H9 (cell line): ENCODE measurements around the gene CABLES2. TPM values are rescaled to one million over a fixed set of nuclear protein-coding genes. Genes with fewer than 3 reads are reported as not detected.
A peak's percentile ranks its signal among the peaks of the same experiment; 100 is the strongest.

Experiments
- DNase-seq: peaks from one replicate; pipeline ENCODE4 v3.0.0-alpha.2; 2017
- H2AFZ ChIP-seq: one replicate; pipeline ENCODE4 v1.6.1; 2013; ENCODE audit warnings: mild to moderate bottlenecking, low read length, control low read depth, moderate library complexity
- H2AK5ac ChIP-seq: 2 replicates; pipeline ENCODE4 v1.6.1; 2013; ENCODE audit warnings: low read length, control low read depth, mixed read lengths; ENCODE audit not compliant: insufficient read length
- H2BK120ac ChIP-seq: one replicate; pipeline ENCODE4 v1.6.1; 2013; ENCODE audit warnings: low read depth, mild to moderate bottlenecking, low read length, control low read depth, inconsistent platforms; ENCODE audit not compliant: poor library complexity, severe bottlenecking
- H2BK12ac ChIP-seq: 2 replicates; pipeline ENCODE4 v1.6.1; 2013; ENCODE audit warnings: low read length, control low read depth, mixed read lengths, low read depth; ENCODE audit not compliant: insufficient read length
- H2BK15ac ChIP-seq: 2 replicates; pipeline ENCODE4 v1.6.1; 2013; ENCODE audit warnings: low read depth, low read length, control low read depth
- H2BK20ac ChIP-seq: one replicate; pipeline ENCODE4 v1.6.1; 2013; ENCODE audit warnings: low read depth, mild to moderate bottlenecking, low read length, control low read depth, inconsistent platforms; ENCODE audit not compliant: poor library complexity, severe bottlenecking
- H2BK5ac ChIP-seq: 2 replicates; pipeline ENCODE4 v1.6.1; 2013; ENCODE audit warnings: low read length, control low read depth, mixed read lengths; ENCODE audit not compliant: insufficient read length
- H3K14ac ChIP-seq: 2 replicates; pipeline ENCODE4 v1.6.1; 2013; ENCODE audit warnings: low read length, control low read depth; ENCODE audit not compliant: insufficient read depth
- H3K18ac ChIP-seq: 2 replicates; pipeline ENCODE4 v1.6.1; 2013; ENCODE audit warnings: low read depth, mild to moderate bottlenecking, mixed read lengths, low read length, control low read depth; ENCODE audit not compliant: insufficient read length
- H3K23ac ChIP-seq: 2 replicates; pipeline ENCODE4 v1.6.1; 2013; ENCODE audit warnings: low read length, control low read depth, mixed read lengths, low read depth; ENCODE audit not compliant: insufficient read length
- H3K23me2 ChIP-seq: 2 replicates; pipeline ENCODE4 v1.6.1; 2013; ENCODE audit warnings: low read depth, mild to moderate bottlenecking, mixed read lengths, low read length, control low read depth; ENCODE audit not compliant: insufficient read length, poor library complexity, severe bottlenecking
- H3K27ac ChIP-seq: 2 replicates; pipeline ENCODE4 v1.5.1; 2013; ENCODE audit warnings: low read length, control low read depth, mixed read lengths, low read depth; ENCODE audit not compliant: insufficient read length
- H3K27me3 ChIP-seq: 2 replicates; pipeline ENCODE4 v1.6.1; 2013; ENCODE audit warnings: low read length, control low read depth, inconsistent platforms; ENCODE audit not compliant: insufficient read depth
- H3K4ac ChIP-seq: 2 replicates; pipeline ENCODE4 v1.6.1; 2013; ENCODE audit warnings: low read depth, mild to moderate bottlenecking, control low read depth, inconsistent platforms, low read length, moderate library complexity
- H3K4me1 ChIP-seq: 2 replicates; pipeline ENCODE4 v1.6.1; 2013; ENCODE audit warnings: low read length, control low read depth, inconsistent platforms; ENCODE audit not compliant: insufficient read depth
- H3K4me2 ChIP-seq: 2 replicates; pipeline ENCODE4 v1.6.1; 2013; ENCODE audit warnings: low read length, control low read depth, mixed read lengths; ENCODE audit not compliant: insufficient read length, insufficient read depth
- H3K56ac ChIP-seq: 2 replicates; pipeline ENCODE4 v1.6.1; 2013; ENCODE audit warnings: low read depth, mild to moderate bottlenecking, mixed read lengths, low read length, control low read depth; ENCODE audit not compliant: insufficient read length
- H3K79me1 ChIP-seq: 2 replicates; pipeline ENCODE4 v1.6.1; 2013; ENCODE audit warnings: low read depth, mild to moderate bottlenecking, moderate library complexity, low read length, control low read depth, inconsistent platforms; ENCODE audit not compliant: insufficient read depth, poor library complexity, severe bottlenecking
- H3K79me2 ChIP-seq: 2 replicates; pipeline ENCODE4 v1.6.1; 2013; ENCODE audit warnings: low read length, control low read depth, inconsistent platforms; ENCODE audit not compliant: insufficient read depth
- H3K9ac ChIP-seq: 2 replicates; pipeline ENCODE4 v1.6.1; 2013; ENCODE audit warnings: low read length, control low read depth, mixed read lengths; ENCODE audit not compliant: insufficient read length; ENCODE audit errors: extremely low read depth
- H3K9me3 ChIP-seq: one replicate; pipeline ENCODE4 v1.6.1; 2013; ENCODE audit warnings: low read depth, low read length, inconsistent platforms; ENCODE audit not compliant: control insufficient read depth
- H3T11ph ChIP-seq: one replicate; pipeline ENCODE4 v1.6.1; 2013; ENCODE audit warnings: mild to moderate bottlenecking, low read length, control low read depth, inconsistent platforms
- H4K20me1 ChIP-seq: one replicate; pipeline ENCODE4 v1.6.1; 2013; ENCODE audit not compliant: control insufficient read depth, insufficient read length, insufficient read depth
- H4K5ac ChIP-seq: 2 replicates; pipeline ENCODE4 v1.6.1; 2013; ENCODE audit warnings: low read depth, mild to moderate bottlenecking, mixed read lengths, low read length, control low read depth; ENCODE audit not compliant: insufficient read length
- H4K8ac ChIP-seq: replicated peaks from 2 replicates; pipeline ENCODE4 v1.6.1; 2013; ENCODE audit warnings: low read length, control low read depth, mixed read lengths, low read depth; ENCODE audit not compliant: insufficient read length
- H4K91ac ChIP-seq: 2 replicates; pipeline ENCODE4 v1.6.1; 2013; ENCODE audit warnings: low read depth, mild to moderate bottlenecking, moderate library complexity, mixed read lengths, low read length, control low read depth; ENCODE audit not compliant: insufficient read length
- H3K27ac Mint-ChIP-seq, 3 experiments: 2 replicates in 2 of 3; 3 replicates in 1 of 3; pipeline ENCODE4 v1.8.0; 2020 to 2021; ENCODE audit warnings: mixed read lengths in 3 of 3, mild to moderate bottlenecking in 1 of 3, moderate library complexity in 1 of 3
- H3K27me3 Mint-ChIP-seq: 2 replicates; pipeline ENCODE4 v1.8.0; 2021; ENCODE audit warnings: low read depth, mild to moderate bottlenecking, moderate library complexity, mixed read lengths
- H3K36me3 Mint-ChIP-seq, 3 experiments: 2 replicates in 2 of 3; 3 replicates in 1 of 3; pipeline ENCODE4 v1.8.0; 2020 to 2021; ENCODE audit warnings: low read depth in 3 of 3, mixed read lengths in 3 of 3; ENCODE audit not compliant: insufficient read depth in 1 of 3
- H3K4me1 Mint-ChIP-seq, 2 experiments: 2 replicates each; pipeline ENCODE4 v1.8.0; 2020; ENCODE audit warnings: mixed read lengths in 2 of 2
- H3K4me3 Mint-ChIP-seq, 2 experiments: 2 replicates in 1 of 2; 3 replicates in 1 of 2; pipeline ENCODE4 v1.8.0; 2020 to 2021; ENCODE audit warnings: mild to moderate bottlenecking in 2 of 2, mixed read lengths in 2 of 2, moderate library complexity in 1 of 2
- H3K9me3 Mint-ChIP-seq, 2 experiments: 2 replicates in 1 of 2; 3 replicates in 1 of 2; pipeline ENCODE4 v1.8.0; 2020; ENCODE audit warnings: mild to moderate bottlenecking in 2 of 2, mixed read lengths in 2 of 2, moderate library complexity in 1 of 2
- CTCF ChIP-seq: fragments of 200-600 bp; sonication (generic); conservative IDR thresholded peaks from 3 replicates; pipeline ENCODE4 v1.8.0; 2021; ENCODE audit warnings: antibody characterized with exemption, mild to moderate bottlenecking
- WGBS: extraction: QIAGEN DNeasy Blood & Tissue Kit; methylation state at CpG from one replicate; pipeline ENCODE4 v1.1.7; 2013; ENCODE audit warnings: missing lambda C conversion rate, low lambda C conversion rate, mixed read lengths; ENCODE audit not compliant: insufficient read length; ENCODE audit errors: extremely low coverage; 5-methylcytosine and 5-hydroxymethylcytosine counted together
- total RNA-seq: library from RNA; stranded (reverse); gene quantifications from 2 replicates; pipeline ENCODE4 v1.2.1, GENCODE V29; 2021

The CABLES2 gene
- total RNA-seq, 1 experiment from 2014 or later = 10.8 TPM

- Histone ChIP-seq H3K56ac (no peak overlapping the region), H2BK20ac (no peak overlapping the region), H3K27ac (no peak overlapping the region), H3K4me1 (peaks cover 5% of the 10 kb centered on the region; the same call in 1 of the 2 replicates), H2AK5ac (no peak overlapping the region), H4K5ac (no peak overlapping the region), H3K27me3 (no peaks in the 10 kb centered on the region), H2BK15ac (no peak overlapping the region), H3K79me2 (peaks cover 6% of the 10 kb centered on the region; the same call in 1 of the 2 replicates), H3K23ac (no peak overlapping the region), H3K9me3 (no peaks in the 10 kb centered on the region), H3K9ac (no peak overlapping the region), H2BK120ac (no peak overlapping the region), H3K23me2 (peaks cover 20% of the 10 kb centered on the region), H3K4me2 (no peak overlapping the region), H3K18ac (peak overlapping the region; percentile 13), H3K79me1 (peaks cover 3% of the 10 kb centered on the region), H4K91ac (peak overlapping the region; percentile 46), H4K20me1 (no peaks in the 10 kb centered on the region), H2AFZ (no peak overlapping the region), H4K8ac (no peak overlapping the region), H2BK12ac (no peak overlapping the region), H3T11ph (no peak overlapping the region), H3K14ac (peak overlapping the region; percentile 57), H3K4ac (no peak overlapping the region; the same call in 1 of the 2 replicates), H2BK5ac (no peak overlapping the region)
- Mint-ChIP-seq H3K27me3 (no peaks in the 10 kb centered on the region; the same call in 1 of the 2 replicates), H3K4me1 (peaks cover 31 to 57% of the 10 kb centered on the region in 2 experiments), H3K27ac (peak overlapping the region; percentile 77 to 85 (median 80); a peak in 6 of 7 replicates), H3K36me3 (peaks cover 0 to 4% (median 2%) of the 10 kb centered on the region in 3 experiments; a peak in 2 of 7 replicates), H3K9me3 (no peaks in the 10 kb centered on the region), H3K4me3 (peak overlapping the region; percentile 31 to 56; a peak in 2 of 5 replicates)
- WGBS = no CpG with 5 or more reads among the region's 22 CpGs
- DNase-seq = peak; percentile 60
- no peak for TF ChIP-seq CTCF
Observed at GRCh38 chr20:62363920-62364851, 42.9 kb downstream of the CABLES2 start.
